Measurements from ENCODE around the gene LRBA.
A peak's percentile ranks its signal among the peaks of the same experiment; 100 is the strongest.

GRCh38 chr4:150232029-150232428 lies 783.1 kb downstream of the LRBA start:
- TF ChIP-seq CTCF (IDR thresholded peaks at IDR 0.05; ENCODE audit: extremely low read depth in 1 of 2, insufficient read depth in 1 of 2, low read depth in 1 of 2, low read length in 2 of 2), result no peak
- no peak for TF ChIP-seq POLR2A (IDR thresholded peaks at IDR 0.05; ENCODE audit: low read depth, low read length)
- TF ChIP-seq EZH2 (IDR thresholded peaks at IDR 0.05; ENCODE audit: borderline replicate concordance, low read depth, low read length, severe bottlenecking), result no peak
- TF ChIP-seq FOS (IDR thresholded peaks at IDR 0.05; ENCODE audit: borderline replicate concordance, insufficient read depth, low read length), result no peak
- no peak for TF ChIP-seq MAX (IDR thresholded peaks at IDR 0.05; ENCODE audit: insufficient read depth, insufficient read length)
- TF ChIP-seq POLR2AphosphoS5 (IDR thresholded peaks at IDR 0.05; ENCODE audit: insufficient read depth, low read depth, low read length), result peak; percentile 49
- TF ChIP-seq MYC (IDR thresholded peaks at IDR 0.05; ENCODE audit: low read depth, low read length), result no peak
- no peak for TF ChIP-seq JUN (IDR thresholded peaks at IDR 0.05; ENCODE audit: borderline replicate concordance, insufficient read depth, insufficient read length, low read depth)
- no peak for TF ChIP-seq GATA2 (IDR thresholded peaks at IDR 0.05; ENCODE audit: insufficient read depth, insufficient read length, low read depth, low read length)
